HCT116 (cell line): Measurements from ENCODE around the gene SPATA21. TPM values are rescaled to one million over a fixed set of nuclear protein-coding genes. Genes with fewer than 3 reads are reported as not detected.

Experiments
- ATAC-seq: fragments of 200-7000 bp; cut with Tn5 transposase; 2 replicates; pipeline ENCODE4 v1.9.1; 2020; ENCODE audit warnings: mild to moderate bottlenecking, moderate library complexity
- BruUV-seq: library from RNA; stranded (reverse); fragments of 400-500 nt; replicated peaks from 2 replicates; lab custom pipeline; 2021; lab: Mats Ljungman, UMichigan
- CTCF ChIA-PET: fragments of 300-600 bp; sonication (Branson Sonifier 250); formaldehyde crosslinking; loops from one replicate; lab custom pipeline; 2021; ENCODE audit warnings: antibody characterized with exemption; lab: Charles Lee
- POLR2A ChIA-PET: fragments of 300-600, 350-600 bp; sonication (Branson Sonifier 250); formaldehyde crosslinking; loops from one replicate; lab custom pipeline; 2021; ENCODE audit warnings: antibody characterized with exemption; lab: Charles Lee
- RAD21 ChIA-PET, 2 experiments: fragments of 300-600 bp; sonication (Branson Sonifier 250); formaldehyde crosslinking; loops; one replicate each; lab custom pipeline; 2023; ENCODE audit warnings: low total read pairs in 2 of 2; ENCODE audit not compliant: uncharacterized antibody in 2 of 2, unreplicated experiment in 2 of 2, low non-redundant PET in 1 of 2; lab: Charles Lee
- DNase-seq: peaks from one replicate; pipeline ENCODE4 v3.0.0-alpha.2; 2010; ENCODE audit warnings: low read depth, low spot score
- H2AFZ ChIP-seq: fragments of 200-600 bp; shearing (Covaris generic), sonication (generic); 2 replicates; pipeline ENCODE4 v1.6.1; 2017; ENCODE audit warnings: low read depth, mixed run types, mixed read lengths, antibody characterized with exemption, low read length; ENCODE audit not compliant: poor library complexity, severe bottlenecking
- H3K27ac ChIP-seq: 2 replicates; pipeline ENCODE4 v1.5.1; 2012; ENCODE audit warnings: low read depth, low read length
- H3K27me3 ChIP-seq: fragments of 200-600 bp; sonication (generic); 2 replicates; pipeline ENCODE4 v1.6.1; 2016; ENCODE audit warnings: mixed run types, low read length, mixed read lengths; ENCODE audit not compliant: insufficient read depth
- H3K36me3 ChIP-seq, 2 experiments: fragments of 200-500 bp in 1 of 2; fragments of 200-600 bp in 1 of 2; sonication (Bioruptor generic) in 1 of 2; sonication (generic) in 1 of 2; 2 replicates each; pipeline versions ENCODE4 v1.5.1 to v1.6.1; 2014 to 2016; ENCODE audit warnings: low read length in 2 of 2, inconsistent platforms in 1 of 2, mixed read lengths in 1 of 2, mixed run types in 1 of 2; ENCODE audit not compliant: insufficient read depth in 2 of 2, control insufficient read depth in 1 of 2
- H3K4me1 ChIP-seq, 2 experiments: fragments of 200-600 bp in 1 of 2; sonication (generic) in 1 of 2; 2 replicates each; pipeline versions ENCODE4 v1.5.1 to v1.6.1; 2012 to 2017; ENCODE audit warnings: low read length in 2 of 2, inconsistent platforms in 1 of 2, mild to moderate bottlenecking in 1 of 2, mixed read lengths in 1 of 2, mixed run types in 1 of 2, moderate library complexity in 1 of 2; ENCODE audit not compliant: insufficient read depth in 2 of 2, control insufficient read depth in 1 of 2
- H3K4me2 ChIP-seq: fragments of 200-600 bp; sonication (generic); 2 replicates; pipeline ENCODE4 v1.6.1; 2017; ENCODE audit warnings: mixed run types, low read length, mixed read lengths
- H3K4me3 ChIP-seq, 2 experiments: fragments of 200-600 bp in 1 of 2; sonication (generic) in 1 of 2; replicated peaks in 1 of 2; 2 replicates each; pipeline ENCODE4 v1.5.1; 2011 to 2016; ENCODE audit warnings: low read length in 2 of 2, control low read depth in 1 of 2, low read depth in 1 of 2, mild to moderate bottlenecking in 1 of 2, mixed read lengths in 1 of 2, mixed run types in 1 of 2
- H3K79me2 ChIP-seq: fragments of 200-600 bp; sonication (generic); 2 replicates; pipeline ENCODE4 v1.6.1; 2017; ENCODE audit warnings: mild to moderate bottlenecking, mixed run types, low read length, moderate library complexity, mixed read lengths; ENCODE audit not compliant: insufficient read depth
- H3K9ac ChIP-seq: fragments of 200-600 bp; sonication (generic); 2 replicates; pipeline ENCODE4 v1.6.1; 2016; ENCODE audit warnings: low read length, mixed read lengths
- H3K9me2 ChIP-seq: fragments of 200-600 bp; sonication (generic), shearing (Covaris generic); 2 replicates; pipeline ENCODE4 v1.6.1; 2017; ENCODE audit warnings: mixed run types, mild to moderate bottlenecking, moderate library complexity; ENCODE audit not compliant: insufficient read depth
- H3K9me3 ChIP-seq, 2 experiments: fragments of 200-500 bp in 1 of 2; fragments of 200-600 bp in 1 of 2; sonication (Bioruptor generic) in 1 of 2; sonication (generic) in 1 of 2; 2 replicates each; pipeline ENCODE4 v1.6.1; 2014 to 2017; ENCODE audit warnings: low read length in 2 of 2, mixed read lengths in 2 of 2, inconsistent platforms in 1 of 2, low read depth in 1 of 2, mild to moderate bottlenecking in 1 of 2, mixed run types in 1 of 2, moderate library complexity in 1 of 2; ENCODE audit not compliant: control insufficient read depth in 1 of 2, insufficient read depth in 1 of 2
- H4K20me1 ChIP-seq: fragments of 200-600 bp; sonication (generic), shearing (Covaris generic); 2 replicates; pipeline ENCODE4 v1.6.1; 2017; ENCODE audit warnings: mixed run types, mild to moderate bottlenecking, moderate library complexity; ENCODE audit not compliant: insufficient read depth
- EGR1 ChIP-seq: IDR thresholded peaks from 2 replicates; pipeline ENCODE4 v1.6.1; 2012; ENCODE audit warnings: low read depth
- ELF1 ChIP-seq: IDR thresholded peaks from 2 replicates; pipeline ENCODE4 v1.6.1; 2012; ENCODE audit warnings: low read depth, borderline replicate concordance
- EZH2 ChIP-seq: fragments of 200-600 bp; sonication (generic); IDR thresholded peaks from 2 replicates; pipeline ENCODE4 v1.6.1; 2017; ENCODE audit warnings: antibody characterized with exemption, mixed run types
- RAD21 ChIP-seq: IDR thresholded peaks from 2 replicates; pipeline ENCODE4 v1.6.1; 2012; ENCODE audit warnings: low read depth, mild to moderate bottlenecking
- intact Hi-C: fragments of 100-400 bp; cut with micrococcal nuclease; formaldehyde crosslinking; loops from 2 replicates; pipeline ENCODE4 v1.10.0; 2022
- total RNA-seq: library from RNA; stranded (reverse); gene quantifications from one replicate; pipeline ENCODE4 v1.2.1, GENCODE V29; 2021; ENCODE audit not compliant: unreplicated experiment
- TF ChIP-seq, protein P1 (sequence below): IDR thresholded peaks from 2 replicates; pipeline ENCODE4 v1.6.1; 2012; ENCODE audit warnings: low read depth

SPATA21 gene
- total RNA-seq, 1 experiment from 2014 or later: not detected

DNA sequence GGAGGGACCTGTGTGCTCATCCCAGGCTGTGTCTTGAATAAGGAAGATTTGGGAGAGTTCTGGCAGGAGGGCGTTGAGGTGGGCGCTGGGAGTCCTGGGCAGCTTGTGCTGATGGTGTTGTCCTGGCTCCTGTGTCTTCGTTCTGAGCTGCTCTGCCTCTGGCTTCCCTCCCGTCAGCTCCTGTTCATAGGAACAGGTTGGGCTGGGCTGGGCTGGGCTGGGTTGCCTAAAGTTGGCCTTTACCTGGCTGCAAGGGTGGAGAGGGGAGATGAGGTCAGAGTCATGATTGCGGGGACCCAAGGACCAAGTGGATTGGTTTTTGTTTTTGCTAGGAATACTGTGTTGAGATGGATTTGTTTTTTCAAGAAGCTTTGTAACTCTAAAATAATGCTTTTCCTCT, 12.4 kb upstream of the SPATA21 start (continued):
- TF ChIP-seq, protein P1, sequence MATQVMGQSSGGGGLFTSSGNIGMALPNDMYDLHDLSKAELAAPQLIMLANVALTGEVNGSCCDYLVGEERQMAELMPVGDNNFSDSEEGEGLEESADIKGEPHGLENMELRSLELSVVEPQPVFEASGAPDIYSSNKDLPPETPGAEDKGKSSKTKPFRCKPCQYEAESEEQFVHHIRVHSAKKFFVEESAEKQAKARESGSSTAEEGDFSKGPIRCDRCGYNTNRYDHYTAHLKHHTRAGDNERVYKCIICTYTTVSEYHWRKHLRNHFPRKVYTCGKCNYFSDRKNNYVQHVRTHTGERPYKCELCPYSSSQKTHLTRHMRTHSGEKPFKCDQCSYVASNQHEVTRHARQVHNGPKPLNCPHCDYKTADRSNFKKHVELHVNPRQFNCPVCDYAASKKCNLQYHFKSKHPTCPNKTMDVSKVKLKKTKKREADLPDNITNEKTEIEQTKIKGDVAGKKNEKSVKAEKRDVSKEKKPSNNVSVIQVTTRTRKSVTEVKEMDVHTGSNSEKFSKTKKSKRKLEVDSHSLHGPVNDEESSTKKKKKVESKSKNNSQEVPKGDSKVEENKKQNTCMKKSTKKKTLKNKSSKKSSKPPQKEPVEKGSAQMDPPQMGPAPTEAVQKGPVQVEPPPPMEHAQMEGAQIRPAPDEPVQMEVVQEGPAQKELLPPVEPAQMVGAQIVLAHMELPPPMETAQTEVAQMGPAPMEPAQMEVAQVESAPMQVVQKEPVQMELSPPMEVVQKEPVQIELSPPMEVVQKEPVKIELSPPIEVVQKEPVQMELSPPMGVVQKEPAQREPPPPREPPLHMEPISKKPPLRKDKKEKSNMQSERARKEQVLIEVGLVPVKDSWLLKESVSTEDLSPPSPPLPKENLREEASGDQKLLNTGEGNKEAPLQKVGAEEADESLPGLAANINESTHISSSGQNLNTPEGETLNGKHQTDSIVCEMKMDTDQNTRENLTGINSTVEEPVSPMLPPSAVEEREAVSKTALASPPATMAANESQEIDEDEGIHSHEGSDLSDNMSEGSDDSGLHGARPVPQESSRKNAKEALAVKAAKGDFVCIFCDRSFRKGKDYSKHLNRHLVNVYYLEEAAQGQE: no peak

DNA sequence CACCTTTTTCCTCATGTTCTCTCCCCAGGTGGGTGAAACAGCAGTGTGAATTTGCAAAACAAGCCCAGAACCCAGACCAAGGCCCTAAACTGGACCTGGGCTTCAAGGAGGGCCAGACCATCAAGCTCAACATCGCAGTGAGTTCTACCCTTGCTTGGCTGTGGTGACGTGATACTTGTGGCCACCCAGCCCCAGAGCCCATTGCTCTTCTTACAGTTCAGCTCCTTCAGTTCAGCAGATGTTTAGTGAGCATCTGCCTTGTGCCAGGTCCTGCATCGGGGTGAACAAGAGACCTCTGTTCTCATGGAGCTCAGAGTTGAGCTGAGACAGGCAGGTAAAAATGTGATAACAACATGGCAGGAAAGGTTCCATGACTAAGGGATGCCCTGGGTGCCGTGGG, 11.8 kb upstream of the SPATA21 start:
- ChIA-PET POLR2A (no interaction called here), RAD21 (no interaction called here), CTCF (no interaction called here)
- H4K20me1 ChIP-seq: no peaks in the 10 kb centered on the region
- H3K4me3 ChIP-seq: no peak overlapping the region
- intact Hi-C loops: no loop called here
- no peaks in the 10 kb centered on the region for H3K27me3 ChIP-seq
- H3K9ac ChIP-seq: no peak overlapping the region
- no peak for DNase-seq
- BruUV-seq: no TSS peak
- no peaks in the 10 kb centered on the region for H3K9me2 ChIP-seq
- H3K36me3 ChIP-seq: peaks cover 42 to 46% of the 10 kb centered on the region in 2 experiments
- 0 out of 2 replicates have a peak, but pooled peaks cover 3% of the 10 kb centered on the region for H3K79me2 ChIP-seq
- H3K9me3 ChIP-seq: no peaks in the 10 kb centered on the region
- H3K4me2 ChIP-seq: no peak overlapping the region
- TF ChIP-seq RAD21: no peak
- TF ChIP-seq EGR1: no peak
- no peak for TF ChIP-seq EZH2
- TF ChIP-seq ELF1: no peak
- TF ChIP-seq, all 23 proteins: peak for 0
- H3K27ac ChIP-seq: no peak overlapping the region
- H3K4me1 ChIP-seq: no peaks in the 10 kb centered on the region
- H2AFZ ChIP-seq: no peak overlapping the region
- no peak for ATAC-seq
